ENCODE results near the gene NSA2. TPM values are rescaled to one million over a fixed set of nuclear protein-coding genes. Genes with fewer than 3 reads are reported as not detected.
"Not testable (repeated sequence)": the region's sequence is repeated elsewhere in the genome, so short reads cannot be mapped to it uniquely, and the experiment has no call there.

NSA2 gene
- 10 to 100 TPM; 65.7 to 66.0 TPM for total RNA-seq
- long read RNA-seq, full-length matches to known transcripts: 8 of 11 reads
- long read RNA-seq, partial matches to known transcripts: 2 of 11 reads
- long read RNA-seq, other reads (novel, unspliced or antisense): 1 of 11 reads

DNA sequence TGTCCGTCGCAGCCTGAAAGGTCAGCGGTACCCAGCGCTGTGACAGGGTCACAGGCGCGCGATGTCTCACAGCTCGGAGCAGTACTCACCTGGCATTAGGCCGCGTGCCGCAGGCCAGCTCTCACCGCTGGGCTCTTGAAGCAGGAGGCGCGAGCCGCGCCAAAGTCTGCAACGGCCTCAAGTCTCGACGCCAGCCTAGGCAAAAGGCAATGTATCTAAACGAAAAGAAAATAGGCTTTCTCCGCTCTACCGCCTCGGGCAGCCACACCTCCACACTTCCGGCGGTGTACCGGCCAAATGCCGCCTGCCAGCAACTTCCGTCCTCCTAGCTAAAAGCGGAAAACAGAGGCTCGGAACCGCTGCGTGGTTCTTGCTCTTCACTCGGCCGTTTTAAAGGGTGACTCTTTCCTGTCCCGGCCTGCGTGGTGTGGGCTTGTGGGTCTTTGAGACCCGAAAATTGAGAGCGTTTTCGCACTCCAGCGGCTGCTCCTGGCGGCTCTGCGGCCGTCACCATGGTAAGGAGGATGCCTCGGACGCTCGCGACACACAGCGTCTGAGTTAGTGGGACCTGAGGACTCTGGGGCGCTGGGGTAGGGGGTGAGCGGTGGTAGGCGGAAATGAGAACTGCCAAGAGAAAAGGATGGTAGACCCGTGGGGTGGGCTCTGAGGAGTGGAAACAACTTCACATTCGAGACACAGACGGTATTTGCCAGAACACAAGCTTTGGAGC, at the start of gene NSA2, which contains the start of gene GFM2:
TSS of gene NSA2 (plus strand) at position 401 of the 730 bp plus-strand sequence. CDS start at position 513, 112 bp downstream.
TSS of gene GFM2 (minus strand) at position 269 of the 730 bp plus-strand sequence. CDS start 3,375 bp downstream, outside the sequence.
- intact Hi-C loops (cut with DNase I, micrococcal nuclease): loop anchor here in 1 of 2 donors (10.0 kb wide), 2 partner anchors 158 to 288 kb away; partner anchors contain the start of gene GCNT4
- ATAC-seq: peak; percentile 97
- DNase-seq: peak; percentile 91 to 95

- intact Hi-C loops (cut with DNase I, micrococcal nuclease): no loop called here
- ATAC-seq (no peak), DNase-seq (no peak)
Measured at GRCh38 chr5:74717596-74717995, 49.5 kb upstream of the NSA2 start.

DNA sequence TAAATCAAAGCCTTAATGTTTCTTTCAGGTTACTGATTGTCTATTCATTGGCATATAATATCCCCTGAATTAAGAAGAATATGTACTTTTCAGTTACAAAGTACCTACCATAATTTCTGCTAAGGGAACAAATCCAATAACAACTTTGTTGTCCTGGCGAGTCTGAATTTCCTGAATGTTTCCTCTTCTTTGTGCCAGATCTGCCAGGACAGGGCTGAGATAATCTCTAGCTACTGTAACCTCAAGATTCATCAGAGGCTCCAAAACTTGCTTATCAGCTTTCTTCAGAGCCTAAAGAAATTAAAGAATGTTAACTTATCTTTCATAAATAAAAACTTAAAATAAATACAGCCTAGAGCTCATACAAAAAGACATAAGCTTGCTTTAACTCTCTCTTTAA, 44.8 kb upstream of the NSA2 start:
- intact Hi-C loops (cut with DNase I, micrococcal nuclease): no loop called here
- ATAC-seq (no peak), DNase-seq (no peak)

DNA sequence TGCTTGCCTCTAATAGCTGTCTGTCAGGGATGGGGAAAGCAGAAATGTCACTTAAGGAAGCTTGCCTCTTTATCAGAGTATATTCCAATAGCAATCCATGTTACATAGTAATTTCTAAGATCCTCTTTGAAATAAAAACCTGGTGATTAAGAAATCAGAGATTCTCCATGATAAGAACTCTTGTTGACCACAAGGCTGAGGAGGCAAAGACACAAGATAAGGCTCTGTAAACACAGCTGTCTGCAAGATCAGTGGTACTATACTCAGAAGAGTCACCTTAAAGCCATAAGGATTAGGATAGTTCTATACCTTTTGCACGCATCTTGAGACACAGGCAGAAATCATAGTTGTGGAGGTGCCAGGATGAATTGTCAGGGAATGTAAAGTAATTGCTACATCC, 41.7 kb upstream of the NSA2 start:
- no peak for DNase-seq
- intact Hi-C loops (cut with DNase I, micrococcal nuclease): no loop called here
- no peak for ATAC-seq

GRCh38 chr5:74736759-74737158, 30.3 kb upstream of the NSA2 start:
- intact Hi-C loops (cut with DNase I, micrococcal nuclease): no loop called here
- no peak for DNase-seq

GRCh38 chr5:74738406-74738805, 28.6 kb upstream of the NSA2 start:
- intact Hi-C loops (cut with DNase I, micrococcal nuclease): no loop called here
- DNase-seq (no peak), ATAC-seq (no peak)

More at GRCh38 chr5:74736759-74737158, 30.3 kb upstream of the NSA2 start:
- ATAC-seq: no peak

DNA sequence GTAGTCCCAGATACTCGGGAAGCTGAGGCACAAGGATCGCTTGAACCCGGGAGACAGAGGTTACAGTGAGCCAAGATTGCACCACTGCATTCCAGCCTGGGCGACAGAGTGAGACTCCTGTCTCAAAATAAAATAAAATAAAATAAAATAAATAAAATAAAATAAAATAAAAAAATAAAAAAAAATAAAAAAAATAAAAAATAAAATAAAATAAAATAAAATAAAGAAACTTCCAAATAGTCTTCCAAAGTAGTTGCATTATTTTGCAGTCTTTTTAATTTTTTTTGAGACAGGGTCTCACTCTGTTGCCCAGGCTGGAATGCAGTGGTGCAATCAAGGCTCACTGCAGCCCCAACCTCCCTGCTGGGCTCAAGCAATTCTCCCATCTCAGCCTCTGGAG, 18.3 kb upstream of the NSA2 start:
- intact Hi-C loops (cut with DNase I, micrococcal nuclease); ATAC-seq; DNase-seq: not testable (repeated sequence)

DNA sequence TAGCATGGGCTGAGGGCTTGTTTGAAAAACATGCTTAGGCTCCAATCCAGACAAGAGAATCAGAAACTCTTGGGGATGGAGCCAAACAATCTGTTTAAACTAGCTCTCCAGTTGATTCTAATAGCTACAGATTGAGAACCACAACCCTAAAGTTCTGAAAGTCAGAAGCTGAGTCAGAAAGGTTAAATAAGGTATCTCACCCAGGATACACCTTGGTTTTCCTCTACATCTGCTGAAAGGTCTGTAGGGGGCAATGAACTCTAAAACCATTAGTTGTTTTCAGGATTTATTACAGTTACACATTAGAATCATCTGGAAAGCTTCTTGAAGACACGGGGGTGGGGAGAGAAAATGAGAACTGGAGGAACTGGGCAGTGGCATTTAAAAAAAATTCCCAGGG, 5.8 kb upstream of the NSA2 start:
- no peak for ATAC-seq
- intact Hi-C loops (cut with DNase I, micrococcal nuclease): loop anchor here in 1 of 2 donors (10.0 kb wide), 2 partner anchors 164 to 294 kb away; partner anchors contain the start of gene GCNT4
- no peak for DNase-seq

DNA sequence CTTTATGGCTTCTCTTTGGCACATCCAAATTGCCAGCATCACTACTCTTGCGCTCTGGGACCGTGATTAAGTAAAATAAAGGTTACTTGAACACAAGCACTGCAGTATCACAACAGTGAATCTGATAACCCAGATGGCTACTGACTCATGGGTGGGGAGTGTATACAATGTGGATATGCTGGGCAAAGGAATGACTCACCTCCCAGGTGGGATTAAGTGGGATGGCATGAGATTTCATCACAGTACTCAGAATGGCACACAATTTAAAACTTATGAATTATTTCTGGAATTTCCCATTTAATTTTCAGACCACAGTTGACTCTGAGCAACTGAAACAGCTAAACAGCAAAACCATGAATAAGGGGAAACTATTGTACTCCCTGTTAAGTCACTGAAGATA, 4.5 kb upstream of the NSA2 start:
- DNase-seq (no peak), ATAC-seq (no peak)
- intact Hi-C loops (cut with DNase I, micrococcal nuclease): loop anchor here in 1 of 2 donors (10.0 kb wide), 2 partner anchors 162 to 292 kb away; partner anchors contain the start of gene GCNT4

GRCh38 chr5:74763504-74763903, 3.5 kb upstream of the NSA2 start:
- intact Hi-C loops (cut with DNase I, micrococcal nuclease): loop anchor here in 1 of 2 donors (10.0 kb wide), 2 partner anchors 161 to 291 kb away; partner anchors contain the start of gene GCNT4
- no peak for DNase-seq
- no peak for ATAC-seq

GRCh38 chr5:74765201-74765600, 1.8 kb upstream of the NSA2 start:
- no peak for DNase-seq
- intact Hi-C loops (cut with DNase I, micrococcal nuclease): loop anchor here in 1 of 2 donors (10.0 kb wide), 2 partner anchors 160 to 290 kb away; partner anchors contain the start of gene GCNT4
- no peak for ATAC-seq

DNA sequence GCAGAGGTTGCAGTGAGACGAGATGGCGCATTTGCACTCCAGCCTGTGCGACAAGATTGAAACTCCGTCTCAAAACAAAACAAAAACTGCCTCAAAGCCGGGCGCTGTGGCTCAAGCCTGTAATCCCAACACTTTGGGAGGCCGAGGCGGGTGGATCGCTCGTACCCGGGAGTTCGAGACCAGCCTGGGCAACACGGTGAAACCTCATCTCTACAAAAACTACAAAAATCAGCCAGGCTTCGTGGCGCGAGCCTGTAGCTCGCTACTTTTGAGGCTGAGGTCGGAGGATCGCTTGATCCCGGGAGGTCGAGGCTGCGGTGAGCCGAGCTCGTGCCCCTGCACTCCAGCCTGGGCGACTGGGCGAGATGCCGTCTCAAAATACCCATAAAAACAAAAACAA, 1.1 kb upstream of the NSA2 start:
- ATAC-seq (no peak), DNase-seq (peak in 1 of 2 donors; percentile 8)
- intact Hi-C loops (cut with DNase I, micrococcal nuclease): loop anchor here in 1 of 2 donors (10.0 kb wide), 2 partner anchors 159 to 289 kb away; partner anchors contain the start of gene GCNT4

DNA sequence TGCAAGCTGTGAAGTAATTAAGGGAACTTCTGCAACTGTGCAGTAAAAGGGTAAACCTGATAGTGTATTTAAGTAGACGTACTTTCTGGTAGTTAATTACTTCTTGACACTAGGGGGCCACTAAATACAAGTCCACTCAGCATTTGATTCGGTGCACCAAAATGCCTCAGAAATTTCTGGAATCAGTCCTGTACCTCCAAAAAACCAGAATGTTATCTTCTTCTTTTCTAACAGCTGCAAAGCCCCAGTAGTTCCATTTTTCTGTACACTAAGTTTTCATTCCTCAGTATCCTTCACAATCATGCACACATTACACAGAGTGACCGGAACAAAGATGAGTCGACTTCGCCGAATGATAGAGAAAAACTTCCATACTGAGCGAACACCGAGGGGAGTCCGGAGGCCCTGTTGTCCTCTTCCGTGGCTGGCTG, 616 bp upstream of the NSA2 start:
- intact Hi-C loops (cut with DNase I, micrococcal nuclease): loop anchor here in 1 of 2 donors (10.0 kb wide), 2 partner anchors 158 to 288 kb away; partner anchors contain the start of gene GCNT4
- ATAC-seq: peak; percentile 43
- DNase-seq: no peak

- ATAC-seq (peak; percentile 67), DNase-seq (peak; percentile 34 to 52)
- intact Hi-C loops (cut with DNase I, micrococcal nuclease): loop anchor here in 1 of 2 donors (10.0 kb wide), 2 partner anchors 157 to 287 kb away; partner anchors contain the start of gene GCNT4
Measured at GRCh38 chr5:74767579-74767913, 497 bp downstream of the NSA2 start.

GRCh38 chr5:74772359-74772758, 5.3 kb downstream of the NSA2 start:
- intact Hi-C loops (cut with DNase I, micrococcal nuclease): no loop called here
- DNase-seq (no peak), ATAC-seq (no peak)

GRCh38 chr5:74778609-74779008, 11.6 kb downstream of the NSA2 start:
- intact Hi-C loops (cut with DNase I, micrococcal nuclease): no loop called here
- DNase-seq: no peak
- peak; percentile 73 for ATAC-seq

DNA sequence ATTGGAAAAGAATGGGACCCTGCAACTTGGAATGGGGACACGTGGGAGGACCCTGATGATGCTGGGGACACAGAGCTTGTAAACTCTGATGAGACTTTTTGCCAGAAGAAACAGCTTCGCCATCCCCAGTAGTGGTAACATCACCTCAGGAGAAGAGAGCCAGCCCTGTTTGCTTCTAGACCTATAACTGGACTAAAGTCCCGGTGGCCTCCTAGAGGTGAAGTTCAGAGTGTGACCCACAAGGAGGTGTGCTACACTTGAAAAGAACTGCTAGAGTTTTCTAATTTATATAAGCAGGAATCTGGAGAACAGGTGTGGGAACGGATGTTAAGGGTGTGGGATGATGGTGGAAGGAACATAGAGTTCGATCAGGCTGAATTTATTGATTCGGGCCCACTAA, 19.8 kb downstream of the NSA2 start:
- DNase-seq (peak in 1 of 2 donors; percentile 17), ATAC-seq (peak; percentile 50)
- intact Hi-C loops (cut with DNase I, micrococcal nuclease): no loop called here

GRCh38 chr5:74787424-74787823, 20.4 kb downstream of the NSA2 start:
- ATAC-seq (no peak), DNase-seq (no peak)
- intact Hi-C loops (cut with DNase I, micrococcal nuclease): no loop called here

DNA sequence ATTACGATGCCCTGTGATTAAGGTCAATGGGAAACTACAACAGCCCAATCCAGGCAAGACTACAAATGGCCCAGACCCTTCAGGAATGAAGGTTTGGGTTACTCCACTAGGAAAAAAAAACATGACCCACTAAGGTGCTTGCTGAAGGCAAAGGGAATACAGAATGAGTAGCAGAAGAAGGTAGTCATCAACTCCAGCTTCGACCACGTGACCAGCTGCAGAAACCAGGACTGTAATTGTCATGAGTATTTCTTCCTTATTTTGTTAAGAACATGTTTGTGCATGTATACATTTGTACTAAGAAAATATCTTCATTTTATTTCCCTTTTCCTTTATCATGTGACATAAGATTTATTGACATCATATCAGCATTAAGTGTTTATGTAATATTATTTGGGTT, 24.6 kb downstream of the NSA2 start:
- ATAC-seq; DNase-seq; intact Hi-C loops (cut with DNase I, micrococcal nuclease): not testable (repeated sequence)
